ENCODE measurements around the gene GLI3. TPM values are rescaled to one million over a fixed set of nuclear protein-coding genes. Genes with fewer than 3 reads are reported as not detected.

GLI3 gene
- total RNA-seq, 2 donors from 2014 or later: 2.7 to 10.2 TPM

- H3K36me3 Mint-ChIP-seq (ENCODE audit: low read depth): no peaks in the 10 kb centered on the region
- TF ChIP-seq, protein P1, sequence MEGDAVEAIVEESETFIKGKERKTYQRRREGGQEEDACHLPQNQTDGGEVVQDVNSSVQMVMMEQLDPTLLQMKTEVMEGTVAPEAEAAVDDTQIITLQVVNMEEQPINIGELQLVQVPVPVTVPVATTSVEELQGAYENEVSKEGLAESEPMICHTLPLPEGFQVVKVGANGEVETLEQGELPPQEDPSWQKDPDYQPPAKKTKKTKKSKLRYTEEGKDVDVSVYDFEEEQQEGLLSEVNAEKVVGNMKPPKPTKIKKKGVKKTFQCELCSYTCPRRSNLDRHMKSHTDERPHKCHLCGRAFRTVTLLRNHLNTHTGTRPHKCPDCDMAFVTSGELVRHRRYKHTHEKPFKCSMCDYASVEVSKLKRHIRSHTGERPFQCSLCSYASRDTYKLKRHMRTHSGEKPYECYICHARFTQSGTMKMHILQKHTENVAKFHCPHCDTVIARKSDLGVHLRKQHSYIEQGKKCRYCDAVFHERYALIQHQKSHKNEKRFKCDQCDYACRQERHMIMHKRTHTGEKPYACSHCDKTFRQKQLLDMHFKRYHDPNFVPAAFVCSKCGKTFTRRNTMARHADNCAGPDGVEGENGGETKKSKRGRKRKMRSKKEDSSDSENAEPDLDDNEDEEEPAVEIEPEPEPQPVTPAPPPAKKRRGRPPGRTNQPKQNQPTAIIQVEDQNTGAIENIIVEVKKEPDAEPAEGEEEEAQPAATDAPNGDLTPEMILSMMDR (conservative IDR thresholded peaks at IDR 0.05): no peak
- H3K36me3 ChIP-seq (ENCODE audit: control insufficient read depth, insufficient read depth, low read length): no peaks in the 10 kb centered on the region
- H3K27me3 Mint-ChIP-seq (ENCODE audit: insufficient read depth): peaks cover 90% of the 10 kb centered on the region
- H3K27ac ChIP-seq (ENCODE audit: low read depth, low read length): no peak overlapping the region
- H3K9me3 Mint-ChIP-seq: no peaks in the 10 kb centered on the region
- whole genome bisulfite sequencing, 2 experiments (ENCODE audit: insufficient coverage in 1 of 2, insufficient read length in 1 of 2): 85 to 96% methylated on average over 2 to 3 of the region's 3 CpGs
- peaks cover 30% of the 10 kb centered on the region for H3K27me3 ChIP-seq (ENCODE audit: control insufficient read depth, insufficient read depth, low read length, poor library complexity, severe bottlenecking)
- peaks cover 26% of the 10 kb centered on the region for H3K4me1 ChIP-seq (ENCODE audit: control insufficient read depth, insufficient read depth, low read length)
- DNase-seq: no peak
- no peak overlapping the region for H3K4me3 ChIP-seq (ENCODE audit: low read length)
- H3K9ac ChIP-seq (ENCODE audit: extremely low read depth, low read length, poor library complexity, severe bottlenecking): no peak overlapping the region
- H3K4me3 Mint-ChIP-seq: no peak overlapping the region
- peaks cover 34% of the 10 kb centered on the region for H3K4me1 Mint-ChIP-seq
- H3K27ac Mint-ChIP-seq: no peak overlapping the region
- no peaks in the 10 kb centered on the region for H3K9me3 ChIP-seq (ENCODE audit: control insufficient read depth, low read length)
These were observed 134.0 kb downstream of the GLI3 start for GRCh38 chr7:42103020-42103419.

- no peak overlapping the region for H3K4me3 ChIP-seq (ENCODE audit: low read length)
- no peaks in the 10 kb centered on the region for H3K36me3 ChIP-seq (ENCODE audit: control insufficient read depth, insufficient read depth, low read length)
- TF ChIP-seq, protein P1 (conservative IDR thresholded peaks at IDR 0.05): no peak
- WGBS, 2 experiments (ENCODE audit: insufficient coverage in 1 of 2, insufficient read length in 1 of 2): 92 to 100% methylated on average over 2 to 4 of the region's 4 CpGs
- DNase-seq: no peak
- H3K4me1 ChIP-seq (ENCODE audit: control insufficient read depth, insufficient read depth, low read length): peaks cover 22% of the 10 kb centered on the region
- H3K27me3 ChIP-seq (ENCODE audit: control insufficient read depth, insufficient read depth, low read length, poor library complexity, severe bottlenecking): peaks cover 38% of the 10 kb centered on the region
- Mint-ChIP-seq H3K9me3 (no peaks in the 10 kb centered on the region), H3K4me1 (peaks cover 27% of the 10 kb centered on the region), H3K4me3 (no peak overlapping the region), H3K27me3 (ENCODE audit: insufficient read depth) (peaks cover 90% of the 10 kb centered on the region), H3K27ac (no peak overlapping the region), H3K36me3 (ENCODE audit: low read depth) (no peaks in the 10 kb centered on the region)
- H3K9me3 ChIP-seq (ENCODE audit: control insufficient read depth, low read length): no peaks in the 10 kb centered on the region
- no peak overlapping the region for H3K27ac ChIP-seq (ENCODE audit: low read depth, low read length)
- H3K9ac ChIP-seq (ENCODE audit: extremely low read depth, low read length, poor library complexity, severe bottlenecking): no peak overlapping the region
These were observed 134.7 kb downstream of the GLI3 start for GRCh38 chr7:42102301-42102700.

GRCh38 chr7:42100156-42100508 lies 136.9 kb downstream of the GLI3 start:
- Histone ChIP-seq H3K4me1 (ENCODE audit: control insufficient read depth, insufficient read depth, low read length) (peaks cover 19% of the 10 kb centered on the region), H3K36me3 (ENCODE audit: control insufficient read depth, insufficient read depth, low read length) (no peaks in the 10 kb centered on the region), H3K9me3 (ENCODE audit: control insufficient read depth, low read length) (no peaks in the 10 kb centered on the region), H3K27ac (ENCODE audit: low read depth, low read length) (no peak overlapping the region), H3K27me3 (ENCODE audit: control insufficient read depth, insufficient read depth, low read length, poor library complexity, severe bottlenecking) (peaks cover 59% of the 10 kb centered on the region), H3K4me3 (ENCODE audit: low read length) (no peak overlapping the region), H3K9ac (ENCODE audit: extremely low read depth, low read length, poor library complexity, severe bottlenecking) (no peak overlapping the region)
- no peak overlapping the region for H3K4me3 Mint-ChIP-seq
- DNase-seq: no peak
- no peak overlapping the region for H3K27ac Mint-ChIP-seq
- peaks cover 95% of the 10 kb centered on the region for H3K27me3 Mint-ChIP-seq (ENCODE audit: insufficient read depth)
- TF ChIP-seq, protein P1 (conservative IDR thresholded peaks at IDR 0.05): no peak
- H3K36me3 Mint-ChIP-seq (ENCODE audit: low read depth): no peaks in the 10 kb centered on the region
- H3K9me3 Mint-ChIP-seq: no peaks in the 10 kb centered on the region
- WGBS, 2 experiments (ENCODE audit: insufficient coverage in 1 of 2, insufficient read length in 1 of 2): 68 to 83% methylated on average over 2 of the region's 2 CpGs
- peaks cover 25% of the 10 kb centered on the region for H3K4me1 Mint-ChIP-seq

Measured in endodermal cell (in vitro differentiated cells).